ENCODE results near the gene MGRN1.

Gene MGRN1

DNA sequence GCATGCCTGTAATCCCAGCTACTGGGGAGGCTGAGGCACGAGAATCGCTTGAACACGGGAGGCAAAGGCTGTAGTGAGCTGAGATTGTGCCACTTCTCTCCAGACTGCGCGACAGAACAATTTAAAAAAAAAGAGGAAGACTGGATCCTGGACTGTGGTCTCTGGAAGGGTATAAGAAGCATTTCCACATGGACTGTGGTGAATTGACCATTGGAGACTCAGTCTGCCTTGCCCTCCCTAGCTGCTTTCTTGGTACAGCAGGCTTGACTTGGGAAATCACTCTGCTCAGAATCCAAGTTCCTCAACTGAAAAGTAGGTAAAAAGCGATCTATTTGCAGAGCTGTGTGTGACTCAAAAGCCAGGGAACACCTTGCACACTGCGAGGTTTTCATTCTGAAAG is 1.0 kb upstream of the MGRN1 start:
- no peak for DNase-seq (ENCODE audit: low read depth in 1 of 2, low spot score in 1 of 2)

DNA sequence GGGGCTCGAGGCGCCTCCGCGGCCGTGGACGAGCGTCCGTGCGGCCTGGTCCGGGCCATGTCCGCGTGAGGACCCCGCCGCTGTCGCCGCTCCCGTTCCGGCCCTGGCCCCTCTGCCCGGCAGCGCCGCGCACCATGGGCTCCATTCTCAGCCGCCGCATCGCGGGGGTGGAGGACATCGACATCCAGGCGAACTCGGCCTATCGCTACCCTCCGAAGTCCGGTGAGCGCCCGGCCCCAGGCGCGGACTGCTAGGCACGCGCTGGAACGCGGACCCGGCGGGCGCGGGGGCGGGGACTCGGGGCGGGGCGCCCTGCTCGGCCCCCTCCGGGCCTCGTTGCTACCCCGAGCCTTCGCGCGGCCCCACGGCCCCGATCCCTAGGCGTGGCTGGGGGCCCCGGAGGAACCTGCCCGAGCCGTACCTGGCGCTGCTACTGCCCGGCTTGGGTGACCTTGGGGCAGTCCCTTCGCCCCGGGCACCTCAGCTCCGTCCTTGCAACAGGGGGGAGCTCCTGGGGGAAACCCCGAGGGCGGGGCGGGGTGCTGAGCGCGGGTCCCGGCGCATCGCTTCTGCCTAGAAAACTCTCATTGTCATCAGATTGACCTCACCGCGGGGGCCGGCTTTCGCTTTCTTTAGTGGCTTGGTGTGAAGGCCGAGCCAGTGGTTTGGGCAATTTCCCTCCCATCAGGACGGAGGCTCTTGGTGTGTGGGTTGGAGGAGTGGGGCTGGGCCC is 367 bp downstream of the MGRN1 start:
- peak; percentile 34 to 60 for DNase-seq (ENCODE audit: low read depth in 1 of 2, low spot score in 1 of 2)

DNA sequence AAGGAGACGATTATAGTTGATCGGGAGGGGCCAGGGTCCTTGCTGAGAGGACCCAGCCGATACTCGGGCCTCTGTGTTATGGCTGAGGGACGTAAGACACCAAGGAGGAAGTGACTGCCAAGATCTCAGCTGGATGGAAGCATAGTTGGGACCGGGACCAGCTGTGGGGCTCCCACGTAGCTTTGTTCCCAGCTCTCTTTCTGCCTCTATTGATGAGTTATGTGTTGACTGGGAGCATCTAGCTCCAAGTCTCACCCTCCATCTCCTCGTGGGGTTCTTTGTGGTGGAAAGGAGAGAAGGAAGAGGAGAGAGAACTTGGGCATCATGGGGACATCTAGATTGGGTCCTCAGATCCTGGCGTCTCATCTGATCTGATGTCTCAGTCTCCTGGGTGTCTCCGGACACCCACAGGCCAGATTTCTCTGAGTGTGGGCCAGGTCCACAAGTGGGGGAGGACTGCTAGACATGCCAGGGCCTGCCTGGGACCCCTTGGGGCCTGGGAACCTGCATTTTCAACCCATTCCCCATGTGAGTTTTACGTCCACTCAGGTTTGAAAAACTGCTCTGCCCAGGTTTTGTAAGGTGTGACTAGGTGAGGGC is 1.0 kb downstream of the MGRN1 start:
- DNase-seq (ENCODE audit: low read depth in 1 of 2, low spot score in 1 of 2), result no peak

DNA sequence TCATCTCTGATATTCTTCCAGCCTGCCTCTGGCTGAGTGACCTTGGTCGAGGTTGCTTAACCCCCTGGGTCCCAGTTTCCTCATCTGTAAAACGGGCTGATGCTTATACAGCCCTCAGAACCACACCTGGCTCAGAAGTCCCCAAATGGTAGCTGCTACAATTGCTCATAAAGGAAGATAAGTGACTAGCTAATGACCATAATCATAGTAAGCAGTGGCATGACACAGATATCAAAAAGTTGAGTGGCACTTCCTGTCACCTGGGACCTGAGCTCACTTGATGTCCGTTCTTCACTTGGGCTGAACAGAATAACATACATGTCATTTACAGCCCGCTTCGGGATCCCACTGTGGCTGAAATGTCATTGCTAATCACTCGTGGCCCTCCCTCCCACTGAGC is 1.8 kb downstream of the MGRN1 start:
- DNase-seq (ENCODE audit: low read depth in 1 of 2, low spot score in 1 of 2), result no peak

DNA sequence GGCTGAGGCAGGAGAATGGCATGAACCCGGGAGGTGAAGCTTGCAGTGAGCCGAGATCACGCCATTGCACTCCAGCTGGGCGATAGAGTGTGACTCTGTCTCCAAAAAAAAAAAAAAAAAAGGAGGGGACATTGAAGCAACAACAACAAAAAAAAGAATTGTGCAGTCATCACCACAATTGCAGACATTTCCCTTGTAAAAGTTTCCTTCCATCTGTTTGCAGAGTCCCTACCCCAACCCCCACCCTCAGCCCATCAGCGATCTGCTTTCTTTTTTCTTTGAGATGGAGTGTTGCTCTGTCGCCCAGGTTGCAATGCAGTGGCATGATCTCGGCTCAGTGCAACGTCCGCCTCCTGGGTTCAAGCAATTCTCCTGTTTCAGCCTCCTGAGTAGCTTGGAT is 3.7 kb downstream of the MGRN1 start:
- no peak for DNase-seq (ENCODE audit: low read depth in 1 of 2, low spot score in 1 of 2)

DNA sequence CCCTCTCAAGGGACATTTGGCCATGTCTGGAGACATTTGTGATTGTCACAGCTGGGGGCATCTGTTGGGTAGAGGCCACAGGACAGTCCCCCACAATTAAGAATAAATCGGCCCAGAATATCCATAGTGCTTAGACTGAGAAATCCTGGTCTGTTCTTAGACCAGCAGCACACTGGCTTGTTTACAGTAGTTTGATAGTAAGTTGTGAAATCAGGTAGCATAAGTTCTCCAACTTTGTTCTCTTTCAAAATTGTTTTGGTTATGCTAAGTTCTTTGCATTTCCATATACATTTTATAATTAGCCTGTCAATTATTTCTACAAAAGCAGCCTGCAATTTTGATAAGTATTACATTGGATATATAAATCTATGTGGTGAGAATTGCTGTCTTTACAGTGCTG is 6.8 kb downstream of the MGRN1 start:
- no peak for DNase-seq (ENCODE audit: low read depth in 1 of 2, low spot score in 1 of 2)

DNA sequence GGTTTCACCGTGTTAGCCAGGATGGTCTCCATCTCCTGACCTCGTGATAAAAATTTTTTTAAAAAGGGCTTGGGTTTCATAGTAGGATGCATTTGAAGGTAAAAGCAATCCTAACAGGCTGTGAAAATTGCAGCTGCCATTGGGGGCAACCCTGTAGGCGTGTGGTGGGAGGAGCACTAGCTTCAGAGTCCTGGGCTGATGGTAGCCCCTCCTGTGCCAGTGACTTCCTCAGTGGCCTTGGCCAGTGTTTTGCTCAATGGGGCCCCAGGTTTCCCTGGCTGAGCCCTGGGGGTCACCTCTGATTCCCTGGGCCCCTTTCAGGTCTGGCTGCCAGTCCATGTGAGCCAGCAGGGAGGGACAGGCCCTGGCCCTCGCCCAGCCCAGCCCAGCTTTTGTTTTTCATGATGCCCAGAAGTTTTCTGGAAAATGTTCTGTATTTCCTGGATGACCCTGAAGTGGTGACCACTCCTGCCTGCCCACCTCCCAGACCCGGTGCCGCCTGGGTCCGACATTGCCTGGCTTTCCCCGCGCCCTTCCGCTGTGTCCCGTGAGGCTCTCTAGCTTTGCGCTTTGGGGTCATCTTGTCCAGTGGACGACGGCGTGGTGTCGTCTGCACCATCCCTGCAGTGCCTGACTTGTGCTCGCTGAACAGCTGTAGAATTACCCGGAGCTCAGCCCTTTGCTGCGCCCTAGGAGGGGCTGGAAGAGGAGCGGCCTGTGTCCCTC is 9.4 kb downstream of the MGRN1 start:
- no peak for DNase-seq (ENCODE audit: low read depth in 1 of 2, low spot score in 1 of 2)

DNA sequence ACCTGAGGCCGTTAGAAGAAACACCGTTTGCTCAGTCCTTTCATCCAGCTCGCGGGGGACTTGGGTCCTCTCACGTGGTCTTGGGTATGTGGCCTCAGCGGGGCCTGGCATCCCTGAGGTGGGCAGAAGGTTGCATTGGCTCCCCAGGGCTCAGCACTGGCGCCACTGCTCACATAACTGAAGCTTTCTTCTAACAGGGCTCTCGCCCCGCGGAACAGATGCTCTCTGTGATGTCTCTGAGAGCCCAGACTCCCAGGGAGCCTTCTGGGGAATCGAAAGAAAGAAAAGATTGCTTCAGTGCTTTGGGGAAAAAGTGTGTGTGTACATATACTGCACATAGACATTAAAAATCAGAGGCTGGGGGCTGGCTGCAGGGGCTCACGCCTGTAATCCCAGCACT is 10.1 kb downstream of the MGRN1 start:
- DNase-seq (ENCODE audit: low read depth in 1 of 2, low spot score in 1 of 2), result no peak

DNA sequence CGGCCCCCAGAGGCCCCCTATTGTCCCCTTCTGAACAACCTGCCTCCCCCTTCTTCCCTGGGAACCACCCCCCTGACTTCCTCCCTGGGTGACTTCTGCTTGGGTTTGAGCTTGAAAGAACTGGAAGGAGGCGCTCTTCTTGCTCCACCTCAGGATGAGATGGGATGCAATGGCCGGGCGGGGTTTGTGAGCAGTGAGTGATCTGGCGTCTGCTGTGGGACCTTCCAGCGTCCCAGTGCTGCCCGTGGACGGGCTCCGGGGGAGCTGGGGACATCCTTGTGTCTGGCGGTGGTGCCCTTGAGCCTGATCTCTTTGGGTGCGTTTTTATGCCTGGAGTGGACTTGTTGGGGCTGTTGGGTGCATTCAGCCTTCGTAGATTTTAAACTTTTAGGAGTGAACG is 11.6 kb downstream of the MGRN1 start:
- DNase-seq (ENCODE audit: low read depth in 1 of 2, low spot score in 1 of 2), result no peak

DNA sequence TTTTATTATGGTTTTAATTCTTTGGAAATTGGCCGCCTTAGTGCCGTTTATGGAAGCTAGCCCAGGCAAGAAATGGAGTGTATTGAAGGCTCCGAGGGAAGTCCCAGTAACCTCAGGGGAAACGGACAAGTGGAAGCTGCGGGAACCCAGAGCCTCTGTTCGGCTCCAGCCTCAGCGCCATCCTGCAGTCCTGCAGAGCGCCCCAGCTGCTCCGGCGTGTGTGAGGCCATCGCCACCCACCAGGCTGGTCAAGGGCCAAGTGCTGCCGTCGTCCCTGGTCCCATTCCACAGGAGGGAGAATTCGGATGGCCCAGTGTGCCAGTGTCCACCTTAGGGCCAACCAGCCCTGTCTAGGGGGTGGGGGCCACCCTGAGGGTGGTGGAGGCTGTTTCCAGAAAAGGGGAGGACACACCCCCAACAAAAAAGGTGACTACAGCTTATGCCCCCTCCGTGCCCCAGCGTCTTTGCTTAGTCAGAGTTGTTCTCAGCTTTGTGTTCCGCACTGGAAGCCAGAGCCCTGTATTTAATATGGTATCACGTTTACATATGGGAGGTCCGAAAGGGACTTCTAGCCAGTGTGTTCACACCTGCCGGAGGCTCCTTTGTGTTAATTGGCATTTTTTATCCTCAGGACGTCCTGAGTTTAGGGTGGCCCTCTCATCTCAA is 13.0 kb downstream of the MGRN1 start:
- DNase-seq (ENCODE audit: low read depth in 1 of 2, low spot score in 1 of 2), result no peak

DNA sequence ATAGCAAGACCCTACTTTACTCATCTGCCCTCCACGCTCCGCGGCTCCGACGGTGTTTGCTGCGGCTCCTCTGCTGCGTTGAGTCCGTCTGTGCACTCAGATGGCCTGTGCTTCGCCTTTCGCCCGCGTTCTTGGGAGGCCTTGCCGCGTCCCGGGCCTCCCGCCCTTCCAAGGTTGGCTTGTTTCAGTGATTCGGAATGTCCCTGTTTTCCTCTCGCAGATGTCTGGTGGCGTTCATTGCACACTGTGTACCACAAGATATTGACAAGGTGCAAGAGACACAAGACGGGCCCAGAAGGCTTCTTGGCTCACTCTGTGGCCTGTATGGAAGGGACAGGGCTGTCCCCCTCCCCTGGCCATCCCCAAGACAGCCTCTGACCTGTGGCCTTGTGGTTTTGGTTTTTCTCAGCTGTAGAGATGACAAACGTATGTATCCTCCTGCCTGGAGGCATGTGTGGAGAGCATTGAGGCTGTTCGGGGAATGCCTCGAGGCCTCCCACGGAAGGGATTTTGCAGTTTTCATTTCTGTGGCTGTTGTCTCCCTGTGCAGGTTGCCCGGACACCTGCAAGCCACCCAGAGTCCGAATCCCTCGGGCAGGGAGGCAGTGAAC is 15.4 kb downstream of the MGRN1 start:
- DNase-seq (ENCODE audit: low read depth in 1 of 2, low spot score in 1 of 2), result no peak

DNA sequence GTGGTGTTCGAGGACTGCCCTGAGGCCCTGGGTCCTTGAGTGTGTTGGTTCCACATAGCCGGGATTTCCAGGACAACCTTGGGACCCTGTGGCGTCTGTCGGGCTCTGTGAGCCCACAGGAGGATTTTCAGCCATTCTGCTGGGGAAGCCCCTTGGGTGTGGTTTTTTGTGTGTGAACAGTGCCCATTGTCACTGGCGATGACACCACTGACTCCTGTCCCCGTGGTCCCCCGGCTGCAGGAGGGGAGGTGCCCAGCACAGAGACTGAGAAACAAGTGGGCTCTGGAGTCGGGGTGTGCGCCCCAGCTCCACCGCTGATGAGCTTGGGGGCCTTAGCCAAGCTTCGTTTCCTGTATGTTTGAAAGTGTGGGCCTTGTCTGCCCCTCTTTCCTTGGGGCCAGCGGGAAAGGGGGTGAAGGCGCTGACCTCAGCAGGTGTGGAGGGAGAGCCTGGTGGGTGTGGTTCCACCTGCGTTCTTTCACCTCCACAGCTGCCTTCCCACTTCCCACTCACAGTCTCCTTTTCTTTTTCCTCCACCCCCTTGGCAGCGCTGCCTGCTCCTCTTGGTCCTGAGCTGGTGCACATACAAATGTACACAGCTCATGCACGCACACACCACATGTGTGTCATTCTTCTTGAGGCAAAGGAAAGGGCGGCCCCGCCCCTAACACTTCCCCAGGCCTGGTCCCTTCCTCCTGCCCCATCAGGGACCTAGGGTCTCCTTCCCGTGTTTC is 16.1 kb downstream of the MGRN1 start:
- DNase-seq (ENCODE audit: low read depth in 1 of 2, low spot score in 1 of 2), result no peak

DNA sequence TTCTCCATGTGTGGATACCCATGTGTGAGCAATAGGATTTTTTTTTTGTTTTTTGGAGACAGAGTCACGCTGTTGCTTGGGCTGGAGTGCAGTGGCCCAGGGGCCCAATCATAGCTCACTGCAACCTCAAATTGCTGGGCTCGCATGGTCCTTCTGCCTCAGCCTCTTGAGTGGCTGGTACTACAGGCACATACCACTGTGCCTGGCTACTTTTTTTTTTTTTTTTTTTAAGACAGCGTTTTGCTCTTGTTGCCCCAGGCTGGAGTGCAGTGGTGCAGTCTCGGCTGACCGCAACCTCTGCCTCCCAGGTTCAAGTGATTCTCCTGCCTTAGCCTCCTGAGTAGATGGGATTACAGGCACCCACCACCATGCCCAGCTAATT is 16.7 kb downstream of the MGRN1 start:
- no peak for DNase-seq (ENCODE audit: low read depth in 1 of 2, low spot score in 1 of 2)

DNA sequence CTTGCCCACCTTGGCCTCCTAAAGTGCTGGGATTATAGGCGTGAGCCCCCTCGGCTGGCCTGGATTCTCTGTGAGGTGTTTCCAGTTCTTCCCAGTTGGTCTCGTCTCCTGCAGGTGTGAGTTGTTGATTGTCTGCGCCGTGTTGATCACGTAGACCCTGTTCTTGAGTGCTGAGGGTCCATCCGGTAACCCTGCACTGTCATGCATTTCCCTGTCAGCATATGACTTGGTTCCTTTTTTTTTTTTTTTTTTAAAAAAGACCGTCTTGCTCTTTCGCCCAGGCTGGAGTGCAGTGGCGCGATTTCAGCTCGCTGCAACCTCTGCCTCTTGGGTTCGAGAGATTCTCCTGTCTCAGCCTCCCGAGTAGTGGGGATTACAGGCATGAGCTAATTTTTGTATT is 17.3 kb downstream of the MGRN1 start:
- DNase-seq (ENCODE audit: low read depth in 1 of 2, low spot score in 1 of 2), result no peak

DNA sequence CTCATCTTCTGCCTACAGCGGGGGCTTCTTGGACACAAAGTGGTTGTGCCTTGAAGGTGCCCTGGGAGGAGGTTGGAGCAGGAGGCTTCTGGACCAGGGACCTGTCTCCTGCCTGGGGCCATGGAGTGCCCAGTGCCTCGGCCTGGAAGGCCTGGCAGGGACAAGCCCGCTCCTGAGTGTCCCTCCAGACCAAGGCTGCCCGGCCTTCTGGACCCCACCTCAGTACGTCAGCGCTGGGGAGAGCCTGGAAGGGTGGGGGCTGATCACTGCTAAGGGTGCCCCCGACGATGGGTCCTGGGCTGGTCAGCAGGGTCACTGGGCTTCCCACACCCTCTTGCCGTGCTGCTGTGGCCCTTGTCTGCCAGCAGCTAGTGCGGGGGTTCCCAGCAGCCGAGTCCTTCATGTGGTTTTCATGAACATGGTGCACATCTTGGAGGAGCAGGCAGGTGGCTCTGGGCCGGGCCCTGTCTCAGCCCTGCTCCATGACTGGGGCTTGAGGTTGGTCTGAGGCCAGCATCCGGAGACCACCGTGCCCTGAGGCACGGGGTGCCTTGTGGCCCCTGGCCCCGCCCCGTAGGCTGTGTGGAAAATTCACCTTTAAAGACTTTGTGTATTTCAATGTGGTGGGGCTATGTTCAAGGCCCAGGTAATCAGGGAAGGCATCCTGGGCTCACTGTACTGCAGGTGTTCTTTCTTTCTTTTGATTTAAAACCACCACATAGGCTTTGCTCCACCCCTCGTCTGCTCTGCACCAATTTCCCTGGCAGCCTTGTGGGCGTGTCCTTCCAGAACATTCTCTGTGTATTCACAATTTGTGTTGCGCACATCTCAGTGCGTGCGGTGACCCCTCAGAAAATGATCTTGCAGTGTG is 22.4 kb downstream of the MGRN1 start:
- no peak for DNase-seq (ENCODE audit: low read depth in 1 of 2, low spot score in 1 of 2)

DNA sequence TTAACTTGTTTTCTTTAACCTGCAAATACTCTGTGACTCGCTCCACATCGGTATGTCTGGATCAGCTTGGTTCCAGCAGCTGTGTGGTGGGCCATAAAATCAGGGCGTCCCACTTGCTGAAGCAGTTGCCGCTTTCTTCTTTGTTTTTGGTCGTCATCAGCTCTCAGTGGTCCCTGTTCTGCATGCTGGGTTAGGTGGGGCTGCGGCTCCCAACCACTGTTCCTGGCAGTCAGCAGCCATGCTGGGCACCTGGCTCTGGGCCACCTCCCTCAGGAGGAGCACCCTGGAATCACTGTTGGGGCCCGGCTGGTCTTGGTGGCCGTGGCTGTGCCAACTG is 23.0 kb downstream of the MGRN1 start:
- DNase-seq (ENCODE audit: low read depth in 1 of 2, low spot score in 1 of 2), result no peak

DNA sequence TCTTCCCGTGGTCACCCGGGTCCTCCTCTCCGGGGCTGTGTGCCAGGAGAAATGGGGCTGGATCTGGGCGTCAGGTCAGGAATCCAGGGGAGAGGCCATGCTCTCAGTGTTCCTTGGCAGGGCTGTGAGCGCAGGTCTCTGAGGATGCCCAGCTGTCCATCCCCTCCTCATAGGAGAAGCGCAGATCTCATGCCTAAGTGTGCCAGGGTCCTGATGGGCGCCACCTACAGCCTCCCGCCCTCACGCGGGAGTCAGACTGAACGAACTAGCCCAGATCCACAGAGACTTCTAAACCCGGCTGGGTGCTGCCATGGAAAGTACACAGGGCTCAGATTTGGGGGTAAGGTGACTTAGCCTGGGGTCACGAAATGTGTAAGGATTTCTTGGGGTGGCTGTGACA is 24.3 kb downstream of the MGRN1 start:
- DNase-seq (ENCODE audit: low read depth in 1 of 2, low spot score in 1 of 2), result no peak

DNA sequence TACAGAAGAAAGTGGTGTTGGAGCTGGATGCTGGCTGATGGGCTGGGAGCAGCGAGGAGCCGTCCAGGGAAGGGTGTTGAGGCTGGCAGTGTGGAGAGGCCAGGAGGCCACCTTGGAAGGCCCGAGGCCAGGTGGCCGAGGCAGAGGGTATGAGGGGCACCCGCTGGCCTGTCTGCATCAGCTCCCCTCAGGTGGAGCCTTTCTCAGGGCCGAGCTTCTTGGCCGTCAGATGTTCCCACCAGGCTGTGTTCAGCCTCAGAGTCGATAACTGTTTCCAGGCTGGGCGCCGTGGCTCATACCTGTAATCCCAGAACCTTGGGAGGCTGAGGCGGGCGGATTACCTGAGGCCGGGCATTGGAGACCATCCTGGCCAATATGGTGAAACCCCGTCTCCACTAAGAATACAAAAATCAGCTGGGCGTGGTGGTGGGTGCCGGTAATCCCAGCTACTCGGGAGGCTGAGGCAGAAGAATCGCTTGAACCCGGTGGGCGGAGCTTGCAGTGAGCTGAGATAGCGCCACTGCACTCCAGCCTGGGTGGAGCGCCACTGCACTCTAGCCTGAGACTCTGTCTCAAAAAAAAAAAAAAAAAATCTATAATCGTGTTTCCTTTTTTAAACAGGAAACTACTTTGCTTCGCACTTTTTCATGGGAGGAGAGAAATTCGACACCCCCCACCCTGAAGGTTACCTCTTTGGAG is 25.3 kb downstream of the MGRN1 start:
- DNase-seq (ENCODE audit: low read depth in 1 of 2, low spot score in 1 of 2), result no peak

DNA sequence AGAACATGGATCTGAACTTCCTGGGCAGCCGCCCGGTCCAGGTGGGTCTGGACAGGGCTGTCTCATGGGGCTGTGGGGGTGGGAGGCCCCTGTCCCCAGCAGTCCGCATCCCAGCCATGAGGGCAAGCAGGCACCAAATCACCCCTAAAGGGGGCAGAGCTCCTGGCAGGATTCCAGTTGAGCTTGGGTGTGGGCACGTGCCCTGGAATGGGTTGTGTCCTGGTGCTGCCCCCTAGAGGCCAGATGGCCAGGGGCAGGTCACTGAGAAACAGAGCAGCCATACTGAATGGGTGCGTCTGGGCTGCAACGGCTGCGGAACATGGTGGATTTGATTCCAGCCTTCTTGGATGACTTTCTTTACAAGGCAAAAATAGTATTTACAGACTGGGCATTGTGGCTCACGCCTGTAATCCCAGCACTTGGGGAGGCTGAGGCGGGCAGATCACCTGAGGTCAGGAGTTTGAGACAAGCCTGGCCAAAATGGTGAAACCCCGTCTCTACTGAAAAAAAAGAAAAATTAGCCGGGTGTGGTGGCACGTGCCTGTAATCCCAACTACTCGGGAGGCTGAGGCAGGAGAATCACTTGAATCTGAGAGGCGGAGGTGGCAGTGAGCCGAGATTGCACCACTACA is 25.9 kb downstream of the MGRN1 start:
- DNase-seq (ENCODE audit: low read depth in 1 of 2, low spot score in 1 of 2), result peak; percentile 55 to 61

All from stimulated activated CD4-positive, alpha-beta T cell treated with anti-CD3 and anti-CD28 coated beads, Interleukin-15, amount 100 ng/mL, for 1 hour (primary cell).